RWPE2 (cell line): ENCODE measurements around the gene CSRNP3.

Source experiments
- ATAC-seq: fragments of 200-7000 bp; cut with Tn5 transposase; 3 replicates; pipeline ENCODE4 v1.9.1; 2021; ENCODE audit warnings: low read depth
- DNase-seq: peaks from one replicate; pipeline ENCODE4 v3.0.0-alpha.2; 2020; ENCODE audit warnings: low spot score
- H3K27ac ChIP-seq: fragments of 450-650 bp; 2 replicates; pipeline ENCODE4 v1.5.1; 2017; ENCODE audit warnings: mild to moderate bottlenecking; ENCODE audit not compliant: poor library complexity, severe bottlenecking
- H3K27me3 ChIP-seq: fragments of 250-450 bp; sonication (Bioruptor Pico); 2 replicates; pipeline ENCODE4 v1.5.1; 2021; ENCODE audit warnings: mild to moderate bottlenecking, moderate library complexity; ENCODE audit not compliant: insufficient read depth, poor library complexity, severe bottlenecking
- H3K36me3 ChIP-seq: fragments of 250-450 bp; sonication (Bioruptor Pico); 2 replicates; pipeline ENCODE4 v1.5.1; 2020; ENCODE audit warnings: low read depth, mild to moderate bottlenecking, moderate library complexity
- H3K4me1 ChIP-seq: fragments of 250-450 bp; sonication (Bioruptor Pico); 2 replicates; pipeline ENCODE4 v1.5.1; 2021; ENCODE audit warnings: mild to moderate bottlenecking, moderate library complexity; ENCODE audit not compliant: insufficient read depth, poor library complexity, severe bottlenecking
- H3K4me3 ChIP-seq: fragments of 250-450 bp; sonication (Bioruptor Pico); 2 replicates; pipeline ENCODE4 v1.5.1; 2021; ENCODE audit warnings: mild to moderate bottlenecking, moderate library complexity; ENCODE audit not compliant: severe bottlenecking
- H3K9me3 ChIP-seq: fragments of 250-450 bp; sonication (Bioruptor Pico); 2 replicates; pipeline ENCODE4 v1.5.1; 2021; ENCODE audit warnings: mild to moderate bottlenecking, moderate library complexity; ENCODE audit not compliant: severe bottlenecking
- CTCF ChIP-seq: fragments of 450-650 bp; IDR thresholded peaks from one replicate; pipeline ENCODE4 v1.5.1; 2017; ENCODE audit warnings: mild to moderate bottlenecking, moderate library complexity; ENCODE audit not compliant: poor library complexity, severe bottlenecking

The CSRNP3 gene

GRCh38 chr2:165666605-165667004 is 197.1 kb downstream of the CSRNP3 start:
- no peaks in the 10 kb centered on the region for H3K4me1 ChIP-seq
- no peaks in the 10 kb centered on the region for H3K27me3 ChIP-seq
- DNase-seq (no peak), ATAC-seq (no peak)
- no peak for TF ChIP-seq CTCF
- no peak overlapping the region for H3K4me3 ChIP-seq
- H3K9me3 ChIP-seq = no peaks in the 10 kb centered on the region
- H3K27ac ChIP-seq = no peak overlapping the region
- H3K36me3 ChIP-seq = no peaks in the 10 kb centered on the region

GRCh38 chr2:165667375-165667774 is 197.9 kb downstream of the CSRNP3 start:
- no peaks in the 10 kb centered on the region for H3K9me3 ChIP-seq
- H3K4me3 ChIP-seq = no peak overlapping the region
- H3K27me3 ChIP-seq = no peaks in the 10 kb centered on the region
- H3K36me3 ChIP-seq = no peaks in the 10 kb centered on the region
- no peaks in the 10 kb centered on the region for H3K4me1 ChIP-seq
- H3K27ac ChIP-seq = no peak overlapping the region
- DNase-seq (no peak), ATAC-seq (no peak)
- no peak for TF ChIP-seq CTCF

GRCh38 chr2:165674780-165675179 is 205.3 kb downstream of the CSRNP3 start:
- DNase-seq = no peak

GRCh38 chr2:165675551-165675968 is 206.1 kb downstream of the CSRNP3 start:
- Histone ChIP-seq H3K27me3 (no peaks in the 10 kb centered on the region), H3K4me3 (no peak overlapping the region), H3K9me3 (no peaks in the 10 kb centered on the region), H3K36me3 (no peaks in the 10 kb centered on the region), H3K4me1 (no peaks in the 10 kb centered on the region), H3K27ac (no peak overlapping the region)
- ATAC-seq (peak; percentile 55; the same call in 2 of the 3 replicates), DNase-seq (no peak)
- TF ChIP-seq CTCF = no peak

More at GRCh38 chr2:165674780-165675179, 205.3 kb downstream of the CSRNP3 start:
- no peaks in the 10 kb centered on the region for H3K27me3 ChIP-seq
- TF ChIP-seq CTCF = no peak
- no peaks in the 10 kb centered on the region for H3K4me1 ChIP-seq
- H3K4me3 ChIP-seq = no peak overlapping the region
- no peaks in the 10 kb centered on the region for H3K36me3 ChIP-seq
- H3K9me3 ChIP-seq = no peaks in the 10 kb centered on the region
- H3K27ac ChIP-seq = no peak overlapping the region
- no peak for ATAC-seq

GRCh38 chr2:165678882-165679281 is 209.4 kb downstream of the CSRNP3 start:
- ATAC-seq (no peak), DNase-seq (no peak)
- Histone ChIP-seq H3K9me3 (no peaks in the 10 kb centered on the region), H3K36me3 (no peaks in the 10 kb centered on the region), H3K4me1 (no peaks in the 10 kb centered on the region), H3K27ac (no peak overlapping the region), H3K27me3 (no peaks in the 10 kb centered on the region), H3K4me3 (no peak overlapping the region)
- no peak for TF ChIP-seq CTCF
